GM19324 (cell line): ENCODE results near the gene TUBG2.
"Not testable (repeated sequence)": the region's sequence is repeated elsewhere in the genome, so short reads cannot be mapped to it uniquely, and the experiment has no call there.

Source experiments
- ATAC-seq: cut with Tn5 transposase; IDR thresholded peaks from one replicate; pipeline ENCODE4 v1.9.1; 2021; ENCODE audit warnings: mild to moderate bottlenecking, moderate library complexity; ENCODE audit not compliant: unreplicated experiment, low FRiP score

TUBG2 gene

DNA sequence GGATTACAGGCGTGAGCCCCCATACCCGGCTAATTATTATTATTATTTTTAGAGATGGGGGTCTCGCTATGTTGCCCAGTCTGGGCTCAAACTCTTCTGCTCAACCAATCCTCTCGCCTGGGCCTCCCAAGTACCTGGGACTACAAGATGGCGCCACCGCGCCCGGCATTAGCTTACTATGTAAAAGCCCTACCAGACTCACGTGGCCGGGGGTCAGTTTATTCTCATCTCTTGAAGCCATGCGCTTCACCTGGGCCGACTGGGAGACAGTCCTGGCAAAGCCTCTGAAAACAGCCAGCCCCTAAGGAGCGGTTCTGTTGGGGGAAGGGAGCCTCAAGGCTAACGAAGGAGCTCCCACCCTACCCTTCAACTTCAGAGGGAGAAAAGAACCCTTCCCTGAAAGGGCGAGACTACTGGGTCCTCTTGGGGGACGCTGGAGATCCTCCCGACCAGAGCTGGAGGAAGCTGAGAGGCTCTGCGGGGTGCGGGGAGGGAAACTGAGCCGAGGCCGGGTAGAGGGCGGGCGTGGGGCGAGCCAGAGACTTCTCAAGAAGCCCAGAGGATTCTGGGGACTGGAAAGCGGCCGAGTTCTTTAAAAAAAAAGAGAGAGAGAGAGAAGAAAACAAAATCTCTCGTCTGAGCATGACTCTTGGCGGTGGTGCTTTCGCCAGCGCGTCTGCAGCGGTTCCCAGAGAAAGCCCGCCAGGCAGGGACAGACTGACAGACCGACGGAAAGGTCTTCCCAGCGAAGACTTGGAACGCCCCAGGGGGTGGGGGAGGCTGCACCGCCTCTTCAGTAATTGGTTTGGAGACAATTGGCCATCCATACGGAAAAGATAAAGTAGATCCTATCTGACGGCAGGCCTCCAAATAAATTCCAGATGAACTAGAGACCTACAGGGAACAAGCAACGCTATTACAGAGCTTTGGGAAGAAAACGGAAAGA, 5.6 kb upstream of the TUBG2 start:
- ATAC-seq: no peak

DNA sequence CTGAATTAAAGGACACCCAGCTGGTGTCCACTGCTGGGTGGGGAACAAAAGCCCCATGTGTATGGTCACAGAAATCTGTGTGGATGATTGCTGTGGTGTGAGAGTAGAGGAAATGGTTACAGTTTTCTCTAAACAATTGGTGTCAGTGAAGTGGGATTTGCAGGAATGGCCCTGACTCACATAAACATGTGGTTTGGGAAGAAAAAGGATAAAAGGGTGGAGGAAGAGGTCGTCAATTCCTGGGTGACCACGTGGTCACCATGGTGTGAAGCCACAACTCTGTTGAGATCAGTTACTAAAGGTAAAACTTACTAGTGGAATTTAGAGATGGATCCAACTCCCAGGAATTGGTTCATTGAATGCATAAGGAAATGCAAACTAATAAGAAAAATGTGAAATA, 3.6 kb upstream of the TUBG2 start:
- no peak for ATAC-seq

DNA sequence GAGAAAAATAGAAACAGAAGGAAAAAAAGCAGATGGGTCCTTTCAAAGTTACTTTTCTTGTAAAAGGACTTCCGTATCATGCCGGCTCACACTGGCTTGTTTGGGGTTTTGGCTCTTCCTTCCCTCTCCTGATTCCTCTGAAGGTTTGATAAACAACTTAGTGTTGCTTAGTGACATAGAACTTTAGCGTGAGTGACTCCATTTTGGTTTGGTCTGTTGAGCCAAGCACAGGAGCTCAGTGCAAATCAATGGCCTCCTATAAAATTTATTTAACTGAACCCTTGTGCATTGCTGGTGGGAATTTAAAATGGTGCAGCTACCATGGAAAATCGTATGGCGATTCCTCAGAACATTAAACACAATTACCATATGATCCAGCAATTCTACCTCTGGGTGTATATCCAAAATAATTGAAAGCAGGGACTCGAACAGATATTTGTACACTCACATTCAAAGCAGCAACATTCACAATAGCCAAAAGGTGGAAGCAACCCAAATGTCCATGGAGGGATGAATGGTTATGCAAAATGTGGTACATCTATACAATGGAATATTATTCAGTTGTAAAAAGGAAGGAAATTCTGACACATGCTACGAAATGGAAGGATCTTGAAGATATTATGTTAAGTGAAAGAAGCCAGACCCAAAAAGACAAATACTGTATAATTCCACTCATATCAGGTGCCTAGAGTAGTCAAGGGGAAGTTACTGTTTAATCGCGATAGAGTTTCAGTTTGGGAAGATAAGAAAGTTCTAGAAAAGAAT, 1.1 kb upstream of the TUBG2 start:
- no peak for ATAC-seq

DNA sequence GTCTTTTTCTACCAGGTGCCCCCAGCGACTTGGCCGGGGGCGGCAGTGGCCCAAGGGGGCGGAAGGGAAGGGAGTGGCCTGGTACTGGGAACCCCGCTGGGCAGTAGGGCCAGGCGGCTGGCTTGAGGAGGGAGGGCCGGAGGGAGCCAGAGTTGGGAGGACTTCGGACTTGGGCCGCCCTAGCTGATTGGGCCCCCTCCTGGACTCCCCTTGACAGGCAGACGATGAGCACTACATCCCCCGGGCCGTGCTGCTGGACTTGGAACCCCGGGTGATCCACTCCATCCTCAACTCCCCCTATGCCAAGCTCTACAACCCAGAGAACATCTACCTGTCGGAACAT, 819 bp downstream of the TUBG2 start:
- ATAC-seq: not testable (repeated sequence)

DNA sequence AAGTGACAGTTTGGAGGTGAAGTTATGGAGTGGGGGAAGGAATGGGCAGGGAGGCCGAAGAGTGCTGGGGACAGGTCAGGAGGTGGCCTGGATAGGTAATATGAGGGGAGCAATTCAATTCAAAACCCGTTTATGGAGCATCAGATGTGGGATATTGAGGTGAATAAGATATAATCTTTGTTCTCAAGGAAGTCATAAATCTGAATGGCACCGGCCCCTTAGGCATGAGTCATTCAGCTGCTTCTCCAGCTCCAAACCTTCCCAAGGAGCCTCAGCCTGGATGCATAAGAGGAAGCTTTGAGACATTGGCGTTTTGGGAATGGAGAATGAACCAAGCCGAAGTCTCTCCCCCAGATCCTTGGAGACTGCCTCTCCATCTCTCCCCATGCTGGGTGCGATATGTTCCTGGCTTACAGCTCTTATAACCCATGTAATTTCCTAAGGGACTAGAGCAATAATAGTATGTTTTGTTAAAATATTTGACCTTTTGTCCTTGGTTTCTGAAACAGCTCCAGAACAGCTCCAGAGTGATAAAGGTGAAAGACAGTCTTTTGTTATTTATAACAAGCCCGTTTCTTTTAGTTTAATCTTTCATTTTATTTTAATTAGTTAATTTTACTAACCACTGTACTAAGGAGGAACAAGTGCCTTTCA, 1.7 kb downstream of the TUBG2 start:
- no peak for ATAC-seq

DNA sequence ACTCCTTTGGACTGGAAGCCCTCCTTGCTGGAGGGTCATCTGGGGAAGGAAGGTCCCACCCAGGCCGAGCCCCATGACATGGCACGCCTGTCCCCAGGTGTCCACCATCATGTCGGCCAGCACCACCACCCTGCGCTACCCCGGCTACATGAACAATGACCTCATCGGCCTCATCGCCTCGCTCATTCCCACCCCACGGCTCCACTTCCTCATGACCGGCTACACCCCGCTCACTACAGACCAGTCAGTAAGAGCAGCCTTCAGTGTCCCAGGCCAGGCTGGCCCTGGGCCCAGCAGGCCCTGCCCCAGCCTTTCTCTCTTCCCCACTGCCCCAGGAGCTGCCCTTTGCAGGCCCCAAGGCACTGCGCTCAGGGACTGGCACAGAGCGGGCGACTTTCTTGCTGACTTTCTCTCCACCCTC, 6.5 kb downstream of the TUBG2 start:
- no peak for ATAC-seq

DNA sequence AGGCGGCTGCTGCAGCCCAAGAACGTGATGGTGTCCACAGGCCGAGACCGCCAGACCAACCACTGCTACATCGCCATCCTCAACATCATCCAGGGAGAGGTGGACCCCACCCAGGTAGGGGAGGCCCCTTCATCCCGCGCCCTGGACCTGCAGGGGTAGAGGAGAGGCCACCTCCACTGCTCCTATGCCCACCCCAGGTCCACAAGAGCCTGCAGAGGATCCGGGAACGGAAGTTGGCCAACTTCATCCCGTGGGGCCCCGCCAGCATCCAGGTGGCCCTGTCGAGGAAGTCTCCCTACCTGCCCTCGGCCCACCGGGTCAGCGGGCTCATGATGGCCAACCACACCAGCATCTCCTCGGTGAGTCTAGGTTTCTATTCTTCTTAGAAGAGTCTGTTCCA, 7.0 kb downstream of the TUBG2 start:
- not testable (repeated sequence) for ATAC-seq

DNA sequence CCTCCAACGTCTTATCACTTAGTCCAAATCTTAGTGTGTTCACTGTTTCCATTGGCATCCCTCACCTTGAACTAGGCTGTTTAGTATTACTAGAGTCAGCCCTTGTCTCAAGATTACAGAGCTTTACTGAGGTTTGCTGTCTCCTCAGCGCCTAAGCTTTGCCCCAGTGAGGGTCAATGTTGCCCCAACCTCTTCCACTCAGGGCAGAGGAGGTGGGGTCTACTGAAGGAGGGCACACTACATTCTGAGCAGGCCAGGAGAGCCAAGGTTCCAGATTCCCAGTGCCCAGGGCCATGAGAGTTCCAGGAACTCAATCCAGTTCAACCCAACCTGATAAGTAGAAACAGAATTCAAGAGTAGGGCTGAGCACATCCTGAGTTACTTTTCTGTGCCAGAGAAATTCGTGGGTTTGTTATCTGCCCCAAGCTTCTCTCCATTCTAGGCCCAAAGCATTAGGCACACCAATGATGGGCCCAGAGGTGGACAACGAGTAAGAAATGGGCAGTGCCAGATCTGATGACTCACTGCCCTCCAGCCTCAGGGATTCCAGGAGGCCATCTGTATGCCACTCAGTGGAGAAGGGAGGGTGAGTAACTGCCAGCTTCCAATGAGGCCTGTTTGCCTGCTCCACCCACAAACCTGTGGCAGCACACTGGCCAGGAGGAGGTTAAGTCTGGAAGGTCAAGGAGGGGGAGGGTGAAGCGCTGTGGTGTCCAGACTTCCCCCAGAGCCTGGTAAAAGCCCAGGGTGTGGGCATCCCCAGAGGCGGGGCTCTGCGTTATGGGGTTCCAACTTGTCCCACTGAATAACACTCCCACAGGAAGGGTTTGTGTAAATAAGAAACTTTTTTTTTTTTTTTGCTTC, 8.2 kb downstream of the TUBG2 start:
- ATAC-seq: no peak

DNA sequence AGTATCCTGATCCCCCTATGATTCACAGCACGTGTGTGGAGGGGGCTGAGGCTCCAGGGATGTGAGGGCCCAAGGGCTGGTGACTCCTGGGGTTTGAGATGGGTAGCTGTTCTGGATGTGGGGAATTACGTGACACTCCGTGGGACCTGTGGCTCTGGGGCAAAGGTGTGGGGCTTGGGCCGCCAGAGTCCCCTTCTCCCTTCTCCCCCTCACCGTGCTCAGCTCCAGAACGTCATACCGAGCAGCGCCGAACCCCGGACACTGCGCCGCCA, 10.6 kb downstream of the TUBG2 start:
- ATAC-seq: no peak

DNA sequence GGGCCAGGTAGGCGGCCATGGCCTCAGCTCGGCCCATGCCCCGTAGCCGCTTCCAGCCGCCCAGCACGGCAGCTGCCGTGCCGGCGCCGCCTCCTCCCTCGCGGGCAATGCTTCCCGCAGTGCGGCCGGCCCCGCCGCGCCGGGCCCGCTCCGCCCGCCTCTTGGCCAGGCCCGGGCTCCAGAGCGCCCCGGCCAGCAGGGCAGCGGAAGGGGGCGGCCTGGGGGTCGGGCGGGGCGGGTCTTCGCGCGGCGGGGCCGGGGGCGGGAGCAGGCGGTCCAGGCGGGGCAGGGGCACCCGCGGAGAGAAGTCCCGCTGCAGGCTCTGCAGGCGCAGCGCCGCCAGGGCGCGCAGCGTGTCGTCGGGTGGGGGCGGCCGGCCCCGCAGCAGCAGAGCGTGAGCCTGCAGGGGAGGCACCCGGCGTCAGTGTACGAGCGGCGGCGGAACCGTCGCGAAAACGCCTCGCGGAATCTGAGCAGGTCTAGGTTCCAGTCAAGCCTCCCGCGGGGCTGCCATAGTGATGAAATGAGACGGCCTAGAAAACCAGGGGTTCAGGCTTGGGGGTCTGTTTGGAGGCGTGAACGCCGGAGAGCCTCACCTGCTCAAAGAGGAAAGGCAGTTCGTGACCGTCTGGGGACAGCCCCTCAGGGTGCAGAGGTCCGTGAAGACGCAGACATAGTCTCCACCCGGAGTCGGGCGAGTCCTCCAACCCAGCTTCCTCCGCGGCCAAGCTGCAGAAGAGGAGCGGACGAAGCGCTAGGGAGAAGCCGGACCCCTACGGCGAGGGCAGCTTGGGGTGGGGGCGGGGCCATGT, 11.1 kb downstream of the TUBG2 start:
- ATAC-seq: no peak

DNA sequence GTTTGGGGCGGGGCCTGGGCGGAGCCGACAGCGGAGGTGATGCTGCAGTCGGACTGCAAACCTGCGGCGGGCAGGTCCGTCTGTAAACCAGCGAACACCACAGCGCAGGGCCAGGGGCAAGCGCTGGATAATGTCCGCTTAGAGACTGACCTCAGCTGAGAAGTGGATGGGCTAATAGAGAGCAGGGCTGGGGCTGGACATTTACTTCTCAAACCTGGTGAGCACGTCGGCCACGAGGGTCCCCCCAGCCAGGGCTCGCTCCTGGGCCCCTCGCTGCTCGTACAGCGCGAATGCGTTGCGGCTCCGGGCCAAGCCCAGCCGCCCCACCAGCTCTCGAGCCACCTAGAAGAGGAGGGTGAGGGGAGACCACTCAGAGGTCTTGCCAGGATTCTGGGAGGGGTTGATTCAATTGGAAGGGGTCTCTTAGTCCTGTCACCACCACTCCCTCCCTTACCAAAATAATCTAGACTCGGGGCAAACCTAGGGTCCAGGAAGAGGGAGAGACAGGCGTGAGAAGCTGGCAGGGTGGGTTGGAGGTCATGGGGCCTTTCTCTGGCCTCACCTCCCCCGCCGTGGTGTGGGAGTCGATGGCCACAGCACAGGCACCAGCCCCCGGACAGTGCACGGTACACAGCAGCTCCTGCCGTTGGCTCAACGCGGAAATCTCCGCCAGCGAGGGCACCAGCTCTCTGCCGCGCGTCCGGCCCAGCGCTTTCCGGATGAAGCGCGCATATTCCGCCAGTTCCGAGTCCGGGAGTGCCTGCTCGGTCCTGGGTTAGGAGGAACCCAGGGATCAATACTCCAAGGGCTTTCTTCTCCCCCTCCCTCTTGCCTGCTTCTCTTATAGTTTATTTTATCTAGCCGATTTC, 11.9 kb downstream of the TUBG2 start:
- ATAC-seq: no peak

DNA sequence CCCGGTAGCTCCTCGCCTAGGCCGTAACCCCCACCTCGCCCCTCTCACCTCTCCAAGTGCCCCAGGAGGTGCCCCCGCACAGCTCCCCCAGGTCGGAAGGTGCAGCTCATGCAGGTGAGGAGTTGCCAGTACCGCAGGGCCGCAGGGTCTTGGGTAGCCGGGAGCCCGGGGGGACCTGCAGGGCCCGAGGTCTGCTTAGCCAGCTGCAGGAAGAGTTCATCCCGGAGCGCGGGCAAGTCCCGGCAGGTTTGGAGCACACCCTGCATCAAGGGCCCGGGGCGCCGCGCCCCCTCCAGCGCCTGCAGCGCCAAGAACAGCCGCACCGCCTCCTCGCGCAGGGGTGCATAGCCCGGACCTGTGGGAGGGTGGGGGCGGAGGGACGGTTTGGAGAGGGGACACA, 13.0 kb downstream of the TUBG2 start:
- ATAC-seq: no peak

DNA sequence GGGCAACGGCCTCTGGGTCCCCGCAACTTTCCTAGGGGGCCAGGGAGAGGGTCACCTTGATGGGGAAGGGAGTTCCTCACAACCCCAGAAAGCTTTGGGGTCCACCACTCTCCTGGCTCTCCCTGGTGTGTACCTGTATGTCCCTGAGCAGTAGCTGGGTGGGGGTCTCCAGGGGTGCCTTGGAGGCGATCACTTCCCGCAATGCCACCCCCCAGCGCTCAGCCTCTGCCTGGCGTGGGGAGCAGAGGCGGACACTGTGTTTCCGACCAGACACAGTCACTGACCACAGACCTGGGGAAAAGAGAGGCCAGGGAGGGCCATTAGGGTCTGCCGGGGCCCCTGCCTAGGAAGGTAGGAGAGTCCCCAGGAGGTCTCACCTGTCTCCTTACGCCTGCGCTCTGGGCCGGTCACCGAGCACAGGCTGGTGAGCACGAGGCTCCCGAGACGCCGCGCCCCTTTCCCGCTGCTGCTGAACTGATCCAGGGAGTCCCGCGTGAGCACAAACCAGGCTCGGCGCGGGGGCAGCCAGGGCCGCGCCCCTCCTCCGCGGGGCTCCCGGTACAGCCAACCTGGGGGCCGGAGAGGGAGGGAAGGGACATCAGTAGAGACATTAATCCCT, 14.3 kb downstream of the TUBG2 start:
- ATAC-seq: no peak

DNA sequence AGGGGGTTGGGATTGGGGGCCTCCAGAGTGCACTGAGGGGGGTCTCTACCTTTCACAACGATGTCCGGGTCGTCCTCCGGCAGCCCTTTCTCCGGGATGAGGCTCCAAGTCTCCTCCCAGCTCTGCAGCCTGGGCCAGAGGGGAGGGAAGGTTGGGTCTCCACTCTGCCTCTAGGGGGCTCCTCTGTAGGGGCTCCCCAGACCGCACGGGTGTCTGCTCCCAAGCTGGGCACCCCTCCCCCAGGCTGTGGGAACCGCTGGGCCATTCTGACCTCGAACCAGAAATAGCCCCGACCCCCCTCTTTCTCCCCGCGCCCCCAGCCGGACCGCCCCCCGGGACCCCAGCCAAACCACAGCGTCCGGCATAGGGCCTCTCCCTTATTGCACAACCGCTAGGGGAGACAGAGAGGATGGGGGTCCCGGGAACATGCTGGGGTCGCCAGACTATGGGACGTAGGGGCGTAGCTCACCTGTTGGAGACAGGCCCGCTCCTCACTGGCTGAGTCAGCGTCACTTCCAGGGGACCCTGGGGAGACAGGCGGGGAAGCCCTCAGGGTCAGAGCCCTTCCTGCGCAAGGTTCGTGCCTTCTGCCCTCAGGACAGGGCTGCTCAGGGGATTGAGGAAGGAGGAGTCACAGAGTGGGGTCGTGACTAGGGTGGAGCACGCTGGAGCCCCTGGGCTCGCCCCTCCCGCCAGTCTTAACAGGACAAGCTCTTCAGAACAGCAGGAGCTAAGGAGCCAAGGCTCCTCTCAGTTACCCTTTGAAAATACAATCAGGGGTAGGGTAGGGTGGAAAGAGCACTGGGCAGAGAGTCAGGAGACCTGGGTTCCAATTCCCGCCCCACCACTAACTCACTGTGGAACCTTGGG, 15.0 kb downstream of the TUBG2 start:
- no peak for ATAC-seq

DNA sequence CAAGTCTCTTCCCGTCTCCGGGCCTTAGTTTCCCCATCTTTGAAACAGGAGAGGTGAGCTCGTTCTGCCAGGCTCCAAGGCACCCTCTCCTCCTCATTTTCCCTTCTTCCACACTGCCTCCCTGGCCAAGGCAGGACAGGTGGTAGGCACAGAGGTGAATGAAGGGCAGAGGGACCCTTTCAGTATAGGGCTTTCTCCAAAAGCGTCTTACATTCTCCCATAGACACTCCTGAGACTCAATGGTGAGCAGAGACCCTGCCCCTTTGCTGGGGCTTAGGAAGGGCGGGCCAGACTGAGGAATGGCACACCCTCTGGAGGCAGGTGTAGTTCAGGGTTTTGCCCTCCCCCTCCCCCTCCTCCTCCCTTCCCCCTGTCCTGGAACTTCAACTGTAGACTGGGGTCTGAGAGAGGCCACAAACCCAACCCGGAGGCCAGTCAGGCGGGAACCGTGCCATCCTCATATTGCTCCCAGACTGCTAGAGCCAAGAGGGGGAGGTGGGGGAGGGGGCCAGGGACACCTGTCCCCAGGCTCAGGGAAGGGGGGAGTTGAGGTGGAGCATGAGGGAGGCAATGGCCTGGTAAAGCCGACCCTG, 15.8 kb downstream of the TUBG2 start:
- no peak for ATAC-seq

DNA sequence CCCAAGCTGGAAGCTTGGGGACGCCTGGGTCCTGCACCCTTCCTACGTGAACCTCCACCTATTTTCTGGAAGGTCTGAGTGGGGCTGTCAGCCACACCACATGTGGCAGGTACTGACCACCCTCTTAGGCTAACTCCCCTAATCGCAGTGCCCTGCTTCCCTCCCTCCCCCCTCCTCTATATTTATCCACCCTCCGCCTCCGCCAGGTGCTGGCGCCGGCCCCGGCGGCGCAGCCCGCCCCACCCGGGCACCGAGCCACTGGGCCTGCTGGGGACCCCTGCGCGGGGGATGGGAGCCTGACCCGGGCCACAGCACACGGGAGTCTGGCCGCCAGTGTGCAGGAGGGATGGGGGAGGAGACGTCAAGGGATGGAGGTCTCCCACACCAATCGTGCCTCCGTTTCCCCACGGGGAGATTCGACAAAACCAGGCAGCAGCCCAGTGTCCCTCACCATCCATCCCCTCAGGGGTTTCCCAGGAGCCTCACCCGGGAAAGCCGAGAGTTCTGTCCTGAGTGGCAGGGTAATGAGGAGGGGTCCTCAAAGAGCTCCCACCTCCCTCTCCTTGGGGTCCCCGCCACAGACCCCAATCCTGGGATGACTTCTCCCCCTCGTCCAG, 16.4 kb downstream of the TUBG2 start:
- ATAC-seq: no peak

DNA sequence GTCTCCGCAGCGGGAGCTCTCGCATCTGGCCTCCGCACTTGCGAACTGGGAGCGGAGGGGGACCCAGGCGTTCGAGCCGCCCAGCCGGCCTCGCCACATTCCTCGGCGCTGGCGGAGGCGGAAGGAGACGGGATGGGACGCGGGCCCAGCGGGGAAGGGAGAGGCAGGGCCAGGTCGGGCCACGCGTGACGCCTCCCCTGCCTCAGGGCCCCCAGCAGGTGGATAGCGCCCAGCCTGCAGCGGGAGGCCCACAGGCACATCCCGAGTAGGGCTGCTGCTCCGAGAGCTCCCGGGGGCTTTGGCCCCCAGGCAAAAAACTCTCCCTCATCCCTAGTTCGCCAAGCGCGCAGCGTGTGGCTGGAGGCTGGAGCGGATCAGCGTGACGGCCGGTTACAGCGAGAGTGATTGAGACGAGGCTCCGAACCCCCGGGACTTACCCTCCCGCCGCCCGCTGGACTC, 16.9 kb downstream of the TUBG2 start:
- no peak for ATAC-seq
